ENCODE measurements around the gene PRR23E.

Gene PRR23E

DNA sequence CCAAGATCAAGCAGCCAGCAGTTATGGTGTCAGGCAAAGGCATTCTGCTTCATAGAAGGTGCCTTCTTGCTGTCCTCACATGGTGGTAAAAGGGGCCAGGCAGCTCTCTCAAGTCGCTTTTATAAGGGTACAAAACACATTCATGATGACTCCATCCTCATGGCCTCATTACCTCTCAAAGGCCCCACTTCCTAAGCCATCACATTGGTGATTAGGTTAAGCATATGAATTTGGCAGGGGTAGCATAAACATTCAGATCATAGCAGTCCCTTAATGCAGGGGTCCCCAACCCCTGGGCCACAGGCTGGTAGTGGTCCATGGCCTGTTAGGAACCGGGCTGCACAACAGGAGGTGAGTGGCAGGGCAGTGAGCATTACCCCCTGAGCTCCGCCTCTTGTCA is 42.8 kb downstream of the PRR23E start:
- DNase-seq, result no peak

- DNase-seq, result no peak
Observed at GRCh38 chr3:127237835-127238234, 44.9 kb downstream of the PRR23E start.

DNA sequence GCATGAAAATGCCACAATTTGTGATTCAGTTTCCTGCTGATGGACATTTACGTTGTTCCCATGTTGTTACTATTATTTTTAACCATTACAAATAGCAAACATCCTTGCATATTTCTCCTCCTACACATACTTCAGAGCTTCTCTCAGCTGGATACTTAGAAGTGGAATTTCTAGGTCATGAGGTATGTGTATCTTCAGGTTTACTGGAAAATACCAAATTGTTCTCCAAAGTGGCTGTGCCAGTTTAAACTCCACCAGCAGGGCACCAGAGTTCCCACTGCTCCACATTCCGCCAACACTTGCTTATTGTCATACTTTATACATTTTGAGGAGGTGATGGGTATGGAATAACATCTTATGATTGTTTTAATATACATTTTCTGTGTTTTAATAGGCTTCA is 45.7 kb downstream of the PRR23E start:
- DNase-seq, result no peak

GRCh38 chr3:127247292-127247691 is 54.4 kb downstream of the PRR23E start:
- DNase-seq, result no peak
